ENCODE data around the gene JAGN1. TPM values are rescaled to one million over a fixed set of nuclear protein-coding genes. Genes with fewer than 3 reads are reported as not detected.

Gene JAGN1
- total and polyA plus RNA-seq, 2 of the 8 experiments (the other 6 are each of a cell fraction or from before 2014, with no cell fraction given) = 26.9 to 51.6 TPM

DNA sequence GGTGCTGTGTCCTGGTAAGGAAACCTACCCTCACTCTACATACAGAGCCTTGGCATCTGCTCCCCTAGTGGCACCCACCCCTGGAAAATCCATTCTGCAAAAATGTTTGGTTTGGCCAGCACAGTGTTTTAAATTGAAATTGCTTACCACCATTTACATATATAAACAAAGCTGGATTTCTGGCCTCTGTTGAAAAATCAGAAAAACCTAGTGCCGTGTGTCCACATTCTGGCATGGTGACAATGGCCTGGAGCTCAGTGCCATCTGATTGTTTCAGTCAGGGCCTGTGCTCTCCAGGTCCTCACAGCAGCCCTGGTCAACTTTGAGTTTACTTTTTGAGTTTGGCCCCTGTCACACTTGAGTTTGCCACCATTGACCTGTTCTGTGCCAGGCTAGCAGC is 23.6 kb downstream of the JAGN1 start:
- Histone ChIP-seq H3K9ac (replicated peaks in 1 of 4; ENCODE audit: extremely low read depth in 1 of 4, low read depth in 3 of 4, low read length in 3 of 4) (no peak overlapping the region), H2BK15ac (ENCODE audit: low read length) (no peak overlapping the region), H2AFZ (ENCODE audit: low read length) (no peak overlapping the region), H3K27ac (ENCODE audit: low read depth, low read length) (no peak overlapping the region), H3K14ac (ENCODE audit: insufficient read length) (no peak overlapping the region), H2BK120ac (replicated peaks; ENCODE audit: low read depth, low read length) (no peak overlapping the region), H3K27me3 (replicated peaks in 1 of 4; ENCODE audit: control insufficient read depth in 3 of 4, extremely low read depth in 1 of 4, insufficient read depth in 3 of 4, low read length in 3 of 4) (peaks cover 0 to 18% (median 10%) of the 10 kb centered on the region in 4 experiments; a peak in 5 of 7 replicates), H3K4me3 (ENCODE audit: extremely low read depth in 1 of 4, insufficient read depth in 2 of 4, low read depth in 3 of 4, low read length in 4 of 4) (no peak overlapping the region), H4K8ac (ENCODE audit: extremely low read depth, insufficient read depth, low read length) (no peak overlapping the region), H3K23me2 (ENCODE audit: low read depth, low read length) (peaks cover 10% of the 10 kb centered on the region; the same call in 1 of the 2 replicates), H3K79me2 (ENCODE audit: control insufficient read depth in 1 of 2, insufficient read depth in 2 of 2, low read length in 2 of 2) (no peaks in the 10 kb centered on the region), H2AK5ac (ENCODE audit: low read depth, low read length) (no peak overlapping the region), H2BK12ac (ENCODE audit: low read depth, low read length) (no peak overlapping the region), H3K18ac (ENCODE audit: extremely low read depth, low read length) (no peak overlapping the region), H4K5ac (ENCODE audit: insufficient read length, low read depth, low read length) (no peak overlapping the region), H3K79me1 (ENCODE audit: low read depth, low read length) (no peaks in the 10 kb centered on the region), H2BK5ac (ENCODE audit: low read depth, low read length) (no peak overlapping the region), H3K4ac (replicated peaks; ENCODE audit: insufficient read length, low read depth, low read length) (no peak overlapping the region), H2BK20ac (ENCODE audit: low read length) (no peak overlapping the region), H3K4me2 (ENCODE audit: insufficient read depth in 1 of 2, low read depth in 2 of 2, low read length in 2 of 2) (no peak overlapping the region; a peak in 1 of 4 replicates), H3K56ac (replicated peaks; ENCODE audit: insufficient read length, low read depth, low read length) (no peak overlapping the region), H4K20me1 (replicated peaks in 1 of 2; ENCODE audit: control insufficient read depth in 1 of 2, insufficient read depth in 2 of 2, low read length in 2 of 2) (no peaks in the 10 kb centered on the region), H3K9me3 (ENCODE audit: insufficient read depth in 2 of 2, low read depth in 1 of 2, low read length in 1 of 2) (peaks cover 0 to 6% of the 10 kb centered on the region in 2 experiments; a peak in 2 of 4 replicates), H3K4me1 (replicated peaks in 1 of 4; ENCODE audit: control insufficient read depth in 3 of 4, insufficient read depth in 4 of 4, low read length in 3 of 4) (peaks cover 0 to 20% (median 17%) of the 10 kb centered on the region in 4 experiments; a peak in 6 of 7 replicates), H3K36me3 (ENCODE audit: control insufficient read depth in 2 of 4, insufficient read depth in 4 of 4, low read length in 3 of 4) (no peaks in the 10 kb centered on the region), H3K23ac (ENCODE audit: insufficient read length) (no peak overlapping the region), H4K91ac (replicated peaks; ENCODE audit: insufficient read length, low read length) (no peak overlapping the region)
- ChIA-PET POLR2A (ENCODE audit: partially characterized antibody) (interaction anchor here (1.0 to 5.5 kb wide), 8 partner anchors 9 to 227 kb away, joined by 3 to 43 read pairs (median 4); partner anchors contain the start of genes CRELD1, IL17RE, JAGN1 and VHL), CTCF (ENCODE audit: partially characterized antibody) (interaction anchor here (0.6 to 9.1 kb wide), 12 partner anchors 9 to 313 kb away, joined by 3 to 76 read pairs (median 4); partner anchors contain the start of gene CRELD1)
- WGBS, 2 experiments (ENCODE audit: extremely low coverage in 1 of 2, insufficient coverage in 1 of 2, insufficient read length in 1 of 2, insufficient replicate concordance in 2 of 2, low coverage in 1 of 2, low lambda C conversion rate in 2 of 2, missing lambda C conversion rate in 1 of 2) = 78% methylated on average over 1 of the region's 1 CpG; no CpG with 5 or more reads in 1 of the 2 experiments
- TF ChIP-seq MAFK (IDR thresholded peaks at IDR 0.05; ENCODE audit: low read depth, low read length) (no peak), KDM1A (IDR thresholded peaks at IDR 0.05; ENCODE audit: borderline replicate concordance, low read length) (no peak), POLR2A (IDR thresholded peaks at IDR 0.05; ENCODE audit: control extremely low read depth in 1 of 2, low read depth in 2 of 2, low read length in 2 of 2) (no peak)
- DNase-seq (ENCODE audit: low read depth in 1 of 2, low spot score in 2 of 2) (no peak), FAIRE-seq (no peak)
